H1 (cell line): ENCODE data around the gene AHCY. TPM values are rescaled to one million over a fixed set of nuclear protein-coding genes. Genes with fewer than 3 reads are reported as not detected.
A peak's percentile ranks its signal among the peaks of the same experiment; 100 is the strongest.

Experiments used
- CTCF ChIA-PET: fragments of 300-600 bp; sonication (Branson Sonifier 250); formaldehyde crosslinking; loops from one replicate; lab custom pipeline; 2021; ENCODE audit not compliant: partially characterized antibody; lab: Charles Lee
- POLR2A ChIA-PET: fragments of 300-600 bp; sonication (Branson Sonifier 250); formaldehyde crosslinking; loops from one replicate; lab custom pipeline; 2021; ENCODE audit warnings: inconsistent platforms; ENCODE audit not compliant: partially characterized antibody; lab: Charles Lee
- DNase-seq, 2 experiments: peaks; one replicate each; pipeline versions ENCODE4 v3.0.0 to v3.0.0-alpha.2; 2010 to 2022; ENCODE audit warnings: low spot score in 2 of 2, low read depth in 1 of 2, mixed read lengths in 1 of 2
- FAIRE-seq: peaks from 2 replicates; lab custom pipeline; 2011; peaks lifted over from hg19 to GRCh38; lab: Jason Lieb, UNC
- H2AFZ ChIP-seq: 2 replicates; pipeline ENCODE4 v1.8.1; 2012; ENCODE audit warnings: low read length, inconsistent platforms
- H2AK5ac ChIP-seq: 2 replicates; pipeline ENCODE4 v1.6.1; 2013; ENCODE audit warnings: low read depth, low read length
- H2BK120ac ChIP-seq: replicated peaks from 2 replicates; pipeline ENCODE3; 2013; ENCODE audit warnings: low read depth, low read length, inconsistent platforms
- H2BK12ac ChIP-seq: 2 replicates; pipeline ENCODE4 v1.6.1; 2013; ENCODE audit warnings: low read depth, low read length
- H2BK15ac ChIP-seq: 2 replicates; pipeline ENCODE4 v1.6.1; 2013; ENCODE audit warnings: low read length
- H2BK20ac ChIP-seq: 2 replicates; pipeline ENCODE4 v1.6.1; 2013; ENCODE audit warnings: low read length
- H2BK5ac ChIP-seq: 2 replicates; pipeline ENCODE4 v1.6.1; 2013; ENCODE audit warnings: low read depth, low read length
- H3K14ac ChIP-seq: 2 replicates; pipeline ENCODE4 v1.6.1; 2013; ENCODE audit warnings: inconsistent platforms; ENCODE audit not compliant: insufficient read length
- H3K18ac ChIP-seq: 2 replicates; pipeline ENCODE4 v1.6.1; 2013; ENCODE audit warnings: low read length; ENCODE audit errors: extremely low read depth
- H3K23ac ChIP-seq: 2 replicates; pipeline ENCODE4 v1.6.1; 2013; ENCODE audit warnings: inconsistent platforms; ENCODE audit not compliant: insufficient read length
- H3K23me2 ChIP-seq: 2 replicates; pipeline ENCODE4 v1.6.1; 2013; ENCODE audit warnings: low read depth, low read length
- H3K27ac ChIP-seq: 2 replicates; pipeline ENCODE4 v1.6.1; 2011; ENCODE audit warnings: low read depth, low read length, inconsistent platforms
- H3K27me3 ChIP-seq, 4 experiments: replicated peaks in 1 of 4; 1 replicate in 1 of 4; 2 replicates in 3 of 4; pipeline versions ENCODE4 v1.6.1 to v1.8.1; 2011 to 2013; ENCODE audit warnings: low read length in 3 of 4, mild to moderate bottlenecking in 3 of 4, inconsistent platforms in 2 of 4, mixed read lengths in 2 of 4, moderate library complexity in 1 of 4; ENCODE audit not compliant: control insufficient read depth in 3 of 4, insufficient read depth in 3 of 4; ENCODE audit errors: extremely low read depth in 1 of 4
- H3K36me3 ChIP-seq, 4 experiments: 2 replicates each; pipeline versions ENCODE4 v1.6.1 to v1.8.1; 2011 to 2013; ENCODE audit warnings: mild to moderate bottlenecking in 4 of 4, low read length in 3 of 4, moderate library complexity in 2 of 4, control low read depth in 1 of 4, inconsistent platforms in 1 of 4; ENCODE audit not compliant: insufficient read depth in 4 of 4, control insufficient read depth in 2 of 4
- H3K4ac ChIP-seq: replicated peaks from 2 replicates; pipeline ENCODE3; 2013; ENCODE audit warnings: low read length, low read depth, mixed read lengths, inconsistent platforms; ENCODE audit not compliant: insufficient read length
- H3K4me1 ChIP-seq, 4 experiments: replicated peaks in 1 of 4; 1 replicate in 1 of 4; 2 replicates in 3 of 4; pipeline versions ENCODE4 v1.6.1 to v1.8.1; 2011 to 2013; ENCODE audit warnings: low read length in 3 of 4, inconsistent platforms in 2 of 4, mixed read lengths in 1 of 4; ENCODE audit not compliant: insufficient read depth in 4 of 4, control insufficient read depth in 3 of 4
- H3K4me2 ChIP-seq, 2 experiments: 2 replicates each; pipeline versions ENCODE4 v1.6.1 to v1.8.1; 2011 to 2013; ENCODE audit warnings: low read depth in 2 of 2, low read length in 2 of 2, control low read depth in 1 of 2, inconsistent platforms in 1 of 2, mild to moderate bottlenecking in 1 of 2; ENCODE audit not compliant: insufficient read depth in 1 of 2
- H3K4me3 ChIP-seq, 4 experiments: fragments of 200-600, 300-600 bp in 1 of 4; sonication (generic), shearing (Covaris generic), sonication (Bioruptor Twin) in 1 of 4; 2 replicates each; pipeline versions ENCODE4 v1.5.1 to v1.8.1; 2011 to 2016; ENCODE audit warnings: low read length in 4 of 4, low read depth in 3 of 4, control low read depth in 2 of 4, inconsistent platforms in 2 of 4, mild to moderate bottlenecking in 2 of 4, mixed read lengths in 1 of 4, moderate library complexity in 1 of 4; ENCODE audit not compliant: insufficient read depth in 2 of 4; ENCODE audit errors: extremely low read depth in 1 of 4
- H3K56ac ChIP-seq: replicated peaks from 2 replicates; pipeline ENCODE3; 2013; ENCODE audit warnings: low read depth, mild to moderate bottlenecking, mixed read lengths, low read length, inconsistent platforms; ENCODE audit not compliant: insufficient read length
- H3K79me1 ChIP-seq: 2 replicates; pipeline ENCODE4 v1.6.1; 2013; ENCODE audit warnings: low read depth, low read length, control low read depth
- H3K79me2 ChIP-seq, 2 experiments: 2 replicates each; pipeline versions ENCODE4 v1.6.1 to v1.8.1; 2012 to 2013; ENCODE audit warnings: low read length in 2 of 2, mild to moderate bottlenecking in 2 of 2, inconsistent platforms in 1 of 2; ENCODE audit not compliant: insufficient read depth in 2 of 2, control insufficient read depth in 1 of 2
- H3K9ac ChIP-seq, 4 experiments: replicated peaks in 1 of 4; 1 replicate in 1 of 4; 2 replicates in 3 of 4; pipeline versions ENCODE4 v1.6.1 to v1.8.1; 2011 to 2013; ENCODE audit warnings: low read depth in 3 of 4, low read length in 3 of 4, control low read depth in 2 of 4, mild to moderate bottlenecking in 2 of 4, moderate library complexity in 2 of 4, inconsistent platforms in 1 of 4; ENCODE audit errors: extremely low read depth in 1 of 4
- H3K9me3 ChIP-seq, 2 experiments: 2 replicates each; pipeline versions ENCODE4 v1.6.1 to v1.8.1; 2012 to 2013; ENCODE audit warnings: mild to moderate bottlenecking in 2 of 2, moderate library complexity in 2 of 2, control low read depth in 1 of 2, inconsistent platforms in 1 of 2, low read depth in 1 of 2, low read length in 1 of 2, mixed read lengths in 1 of 2; ENCODE audit not compliant: insufficient read depth in 2 of 2
- H4K20me1 ChIP-seq, 2 experiments: replicated peaks in 1 of 2; 2 replicates each; pipeline versions ENCODE3 to v1.8.1; 2011 to 2013; ENCODE audit warnings: inconsistent platforms in 2 of 2, low read length in 2 of 2, mild to moderate bottlenecking in 1 of 2; ENCODE audit not compliant: insufficient read depth in 2 of 2, control insufficient read depth in 1 of 2
- H4K5ac ChIP-seq: 2 replicates; pipeline ENCODE4 v1.6.1; 2013; ENCODE audit warnings: low read length, low read depth, mixed read lengths, inconsistent platforms; ENCODE audit not compliant: insufficient read length
- H4K8ac ChIP-seq: 2 replicates; pipeline ENCODE4 v1.8.0; 2013; ENCODE audit warnings: mild to moderate bottlenecking, moderate library complexity, low read length, inconsistent platforms; ENCODE audit not compliant: insufficient read depth; ENCODE audit errors: extremely low read depth
- H4K91ac ChIP-seq: replicated peaks from 2 replicates; pipeline ENCODE3; 2013; ENCODE audit warnings: low read length, mixed read lengths, inconsistent platforms; ENCODE audit not compliant: insufficient read length
- ASH2L ChIP-seq: fragments of 200-600, 300-600 bp; sonication (generic); IDR thresholded peaks from one replicate; pipeline ENCODE4 v1.7.1; 2017; ENCODE audit warnings: low read length
- BRCA1 ChIP-seq: IDR thresholded peaks from 2 replicates; pipeline ENCODE4 v1.6.1; 2012; ENCODE audit warnings: low read depth, low read length, improper control_type of control experiment
- CBX5 ChIP-seq: fragments of 300-800, 300-1000 bp; sonication (generic); IDR thresholded peaks from 2 replicates; pipeline ENCODE4 v1.7.1; 2016; ENCODE audit warnings: antibody characterized with exemption, low read length, low read depth
- HDAC2 ChIP-seq, 2 experiments: fragments of 300-600 bp in 1 of 2; sonication (generic) in 1 of 2; IDR thresholded peaks; 2 replicates each; pipeline ENCODE4 v1.6.1; 2011 to 2012; ENCODE audit warnings: low read depth in 2 of 2, low read length in 2 of 2, mild to moderate bottlenecking in 2 of 2, moderate library complexity in 2 of 2, borderline replicate concordance in 1 of 2, inconsistent platforms in 1 of 2
- JUN ChIP-seq: IDR thresholded peaks from 2 replicates; pipeline ENCODE4 v1.6.1; 2011; ENCODE audit warnings: low read depth, mild to moderate bottlenecking, improper control_type of control experiment, low read length
- JUND ChIP-seq: IDR thresholded peaks from 2 replicates; pipeline ENCODE4 v1.6.1; 2011; ENCODE audit warnings: mild to moderate bottlenecking, improper control_type of control experiment, low read length
- KDM4A ChIP-seq: IDR thresholded peaks from one replicate; pipeline ENCODE4 v1.7.1; 2012; ENCODE audit warnings: low read depth, mild to moderate bottlenecking, moderate library complexity, low read length, inconsistent platforms; ENCODE audit not compliant: severe bottlenecking
- POLR2A ChIP-seq, 2 experiments: IDR thresholded peaks; 1 replicate in 1 of 2; 2 replicates in 1 of 2; pipeline ENCODE4 v1.6.1; 2011; ENCODE audit warnings: low read depth in 2 of 2, low read length in 2 of 2, mild to moderate bottlenecking in 2 of 2; ENCODE audit errors: control extremely low read depth in 1 of 2
- POLR2AphosphoS5 ChIP-seq: IDR thresholded peaks from 2 replicates; pipeline ENCODE4 v1.6.1; 2011; ENCODE audit warnings: low read depth, low read length
- POU5F1 ChIP-seq: IDR thresholded peaks from 2 replicates; pipeline ENCODE4 v1.6.1; 2011; ENCODE audit warnings: low read depth, mild to moderate bottlenecking, low read length, moderate library complexity
- RXRA ChIP-seq: IDR thresholded peaks from 2 replicates; pipeline ENCODE4 v1.6.1; 2011; ENCODE audit warnings: low read depth, mild to moderate bottlenecking, low read length, moderate library complexity; ENCODE audit not compliant: insufficient read depth
- SIN3A ChIP-seq, 2 experiments: IDR thresholded peaks in 1 of 2; conservative IDR thresholded peaks in 1 of 2; 2 replicates each; pipeline ENCODE4 v1.6.1; 2011 to 2012; ENCODE audit warnings: low read length in 2 of 2, improper control_type of control experiment in 1 of 2, low read depth in 1 of 2, mild to moderate bottlenecking in 1 of 2
- SP1 ChIP-seq: IDR thresholded peaks from 2 replicates; pipeline ENCODE4 v1.6.1; 2011; ENCODE audit warnings: low read depth, low read length
- SP2 ChIP-seq: IDR thresholded peaks from 2 replicates; pipeline ENCODE4 v1.6.1; 2012; ENCODE audit warnings: mild to moderate bottlenecking, low read length, inconsistent platforms
- SUZ12 ChIP-seq: fragments of 200-600 bp; sonication (generic); IDR thresholded peaks from 2 replicates; pipeline ENCODE4 v1.6.1; 2012; ENCODE audit warnings: mild to moderate bottlenecking, inconsistent platforms, low read length, moderate library complexity, mixed read lengths
- TCF12 ChIP-seq: IDR thresholded peaks from 2 replicates; pipeline ENCODE4 v1.6.1; 2011; ENCODE audit warnings: low read depth, mild to moderate bottlenecking, low read length
- WGBS, 2 experiments: shearing (Covaris generic) in 1 of 2; methylation state at CpG; one replicate each; pipeline versions ENCODE4 v1.1.6 to v1.1.7; 2013 to 2015; ENCODE audit warnings: low lambda C conversion rate in 2 of 2, mixed read lengths in 2 of 2, inconsistent platforms in 1 of 2, low coverage in 1 of 2, missing lambda C conversion rate in 1 of 2; ENCODE audit not compliant: insufficient replicate concordance in 2 of 2, insufficient coverage in 1 of 2, insufficient read length in 1 of 2; ENCODE audit errors: extremely low coverage in 1 of 2, missing lambda C conversion rate in 1 of 2; 5-methylcytosine and 5-hydroxymethylcytosine counted together
- polyA plus RNA-seq, 7 experiments: library from polyadenylated mRNA; depleted of rRNA in 3 of 7; stranded (reverse) in 5 of 7; unstranded in 2 of 7; fragments of >200 nt in 5 of 7; fragments of 200-250 nt in 2 of 7; gene quantifications; 1 replicate in 5 of 7; 2 replicates in 1 of 7; 4 replicates in 1 of 7; pipeline versions ENCODE4 v1.2.1 to v1.2.3, GENCODE V29; 2011 to 2013; ENCODE audit warnings: missing spikeins in 2 of 7, mixed read lengths in 2 of 7
- total RNA-seq: library from RNA; stranded (reverse); fragmentation: NEBNext Ultra II Directional; extraction: Animal tissue kit (Norgen Biotek cat#: 25700); gene quantifications from 2 replicates; pipeline ENCODE4 v1.2.1, GENCODE V29; 2021

The AHCY gene
- total and polyA plus RNA-seq, 2 of the 8 experiments (the other 6 are each of a cell fraction or from before 2014, with no cell fraction given), result 404 to 638 TPM

DNA sequence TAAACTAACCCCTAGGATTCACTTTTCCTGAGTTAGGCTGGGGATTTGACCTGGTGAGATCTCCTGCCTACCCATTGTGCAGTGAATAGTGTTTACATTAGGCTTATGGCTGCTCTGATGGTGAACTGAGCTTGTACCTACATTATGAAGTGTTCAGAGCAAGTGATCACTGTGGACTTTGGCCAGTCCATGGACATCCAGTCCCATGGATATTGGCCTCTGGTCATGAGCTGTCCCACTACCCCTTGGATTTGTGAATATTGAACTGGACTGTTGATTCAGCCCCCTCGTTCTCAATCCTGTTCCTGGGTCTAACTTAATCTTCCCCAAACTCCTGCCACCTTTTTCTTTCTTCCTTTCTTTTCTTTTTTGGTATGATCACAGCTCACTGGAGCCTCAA lies 48.2 kb downstream of the AHCY start:
- FAIRE-seq, result no peak
- H2BK120ac ChIP-seq, result peak overlapping the region; percentile 38
- H3K23ac ChIP-seq, result no peak overlapping the region
- no peaks in the 10 kb centered on the region for H3K79me1 ChIP-seq
- no peak overlapping the region for H4K91ac ChIP-seq
- 64% methylated on average over 1 of the region's 1 CpG; no CpG with 5 or more reads in 1 of the 2 experiments for WGBS, 2 experiments
- no peak overlapping the region for H2AFZ ChIP-seq
- H3K4me3 ChIP-seq, result no peak overlapping the region
- no peak overlapping the region for H3K4me2 ChIP-seq
- H3K4ac ChIP-seq, result no peak overlapping the region
- no peaks in the 10 kb centered on the region for H3K79me2 ChIP-seq
- no peaks in the 10 kb centered on the region for H3K36me3 ChIP-seq
- no peak overlapping the region for H2BK12ac ChIP-seq
- no peak overlapping the region for H3K9ac ChIP-seq
- ChIA-PET CTCF (interaction anchor here (0.6 to 3.3 kb wide), 16 partner anchors 8 to 734 kb away, joined by 3 to 9 read pairs (median 4); no protein-coding TSS in a partner anchor), POLR2A (interaction anchor here (1.9 kb wide), 1 partner anchor 14 kb away, joined by 5 read pairs; no protein-coding TSS in a partner anchor)
- H3K14ac ChIP-seq, result no peak overlapping the region
- H3K27ac ChIP-seq, result no peak overlapping the region
- H4K20me1 ChIP-seq, result peaks cover 0 to 2% of the 10 kb centered on the region in 2 experiments
- no peaks in the 10 kb centered on the region for H3K27me3 ChIP-seq
- H3K23me2 ChIP-seq, result no peaks in the 10 kb centered on the region
- no peaks in the 10 kb centered on the region for H3K9me3 ChIP-seq
- H2BK5ac ChIP-seq, result no peak overlapping the region
- no peak for DNase-seq
- H2BK15ac ChIP-seq, result no peak overlapping the region
- H3K18ac ChIP-seq, result no peak overlapping the region
- H2AK5ac ChIP-seq, result 0 out of 2 replicates have a peak overlapping the region, but pooled peaks have one; percentile 70
- no peak overlapping the region for H4K8ac ChIP-seq
- no peak overlapping the region for H2BK20ac ChIP-seq
- no peak overlapping the region for H4K5ac ChIP-seq
- no peaks in the 10 kb centered on the region; a peak in 1 of 7 replicates for H3K4me1 ChIP-seq
- H3K56ac ChIP-seq, result no peak overlapping the region
- TF ChIP-seq CBX5, result no peak
- no peak for TF ChIP-seq SUZ12
- no peak for TF ChIP-seq POU5F1
- no peak for TF ChIP-seq KDM4A
- TF ChIP-seq ASH2L, result no peak
- no peak for TF ChIP-seq RXRA
- no peak for TF ChIP-seq SIN3A (conservative IDR thresholded peaks at IDR 0.05 in 1 of 2, IDR thresholded peaks at IDR 0.05 in 1 of 2; ENCODE audit: low read depth in 1 of 2, low read length in 2 of 2)
- no peak for TF ChIP-seq HDAC2 (IDR thresholded peaks at IDR 0.05; ENCODE audit: borderline replicate concordance in 1 of 2, low read depth in 2 of 2, low read length in 2 of 2)
- no peak for TF ChIP-seq SP1
- TF ChIP-seq JUND, result no peak
- TF ChIP-seq BRCA1, result no peak
- no peak for TF ChIP-seq JUN
- no peak for TF ChIP-seq TCF12
- TF ChIP-seq POLR2AphosphoS5, result no peak
- TF ChIP-seq SP2, result no peak
- no peak for TF ChIP-seq POLR2A (IDR thresholded peaks at IDR 0.05; ENCODE audit: control extremely low read depth in 1 of 2, low read depth in 2 of 2, low read length in 2 of 2)
